GM23338 (cell line): Measurements from ENCODE around the gene ZNF775. TPM values are rescaled to one million over a fixed set of nuclear protein-coding genes. Genes with fewer than 3 reads are reported as not detected.

Experiments
- ATAC-seq: fragments of 200-7000 bp; cut with Tn5 transposase; 3 replicates; pipeline ENCODE4 v1.9.1; 2020
- DNase-seq: peaks from one replicate; pipeline ENCODE4 v3.0.0-alpha.2; 2015; ENCODE audit warnings: low spot score
- H2AFZ ChIP-seq: fragments of 200-600 bp; sonication (generic); 2 replicates; pipeline ENCODE4 v1.8.0; 2016; ENCODE audit warnings: antibody characterized with exemption, mild to moderate bottlenecking, moderate library complexity
- H3F3A ChIP-seq: fragments of 200-600 bp; sonication (generic); replicated peaks from 2 replicates; pipeline ENCODE4 v1.8.0; 2017; ENCODE audit warnings: antibody characterized with exemption, mixed run types, low read depth
- H3K27ac ChIP-seq: fragments of 200-600 bp; sonication (generic); 2 replicates; pipeline ENCODE4 v1.6.1; 2016; ENCODE audit warnings: low read depth
- H3K27me3 ChIP-seq: fragments of 200-600 bp; sonication (generic); 2 replicates; pipeline ENCODE4 v1.8.0; 2016; ENCODE audit warnings: mild to moderate bottlenecking, mixed run types, moderate library complexity; ENCODE audit not compliant: insufficient read depth
- H3K36me3 ChIP-seq: fragments of 200-600 bp; sonication (generic); 2 replicates; pipeline ENCODE4 v1.8.0; 2016; ENCODE audit warnings: mild to moderate bottlenecking; ENCODE audit not compliant: insufficient read depth
- H3K4me1 ChIP-seq: fragments of 200-600 bp; sonication (generic); 2 replicates; pipeline ENCODE4 v1.8.0; 2016; ENCODE audit warnings: mild to moderate bottlenecking, moderate library complexity; ENCODE audit not compliant: insufficient read depth
- H3K4me2 ChIP-seq: fragments of 200-600 bp; sonication (generic); 2 replicates; pipeline ENCODE4 v1.7.1; 2017; ENCODE audit warnings: mixed run types
- H3K4me3 ChIP-seq: fragments of 200-600 bp; sonication (generic); 2 replicates; pipeline ENCODE4 v1.6.1; 2016; ENCODE audit warnings: mixed run types
- H3K79me2 ChIP-seq: fragments of 200-600 bp; sonication (generic); replicated peaks from 2 replicates; pipeline ENCODE4 v1.8.0; 2017; ENCODE audit warnings: mild to moderate bottlenecking; ENCODE audit not compliant: insufficient read depth
- H3K9me2 ChIP-seq: fragments of 200-600 bp; sonication (generic); 2 replicates; pipeline ENCODE4 v1.8.0; 2017; ENCODE audit not compliant: insufficient read depth
- H4K20me1 ChIP-seq: fragments of 200-600 bp; sonication (generic); replicated peaks from 2 replicates; pipeline ENCODE4 v1.8.0; 2017; ENCODE audit warnings: mild to moderate bottlenecking; ENCODE audit not compliant: insufficient read depth
- H3K27ac Mint-ChIP-seq: 2 replicates; pipeline ENCODE4 v1.8.0; 2020; ENCODE audit warnings: inconsistent platforms, mild to moderate bottlenecking, moderate library complexity, mixed read lengths
- H3K27me3 Mint-ChIP-seq: 3 replicates; pipeline ENCODE4 v1.8.0; 2022; ENCODE audit warnings: low read depth, mild to moderate bottlenecking, moderate library complexity, mixed read lengths, inconsistent platforms; ENCODE audit not compliant: insufficient read depth, poor library complexity
- H3K36me3 Mint-ChIP-seq: 3 replicates; pipeline ENCODE4 v1.8.0; 2021; ENCODE audit warnings: low read depth, mild to moderate bottlenecking, inconsistent platforms, moderate library complexity, mixed read lengths
- H3K4me1 Mint-ChIP-seq: 3 replicates; pipeline ENCODE4 v1.8.0; 2020; ENCODE audit warnings: mild to moderate bottlenecking, inconsistent platforms, mixed read lengths
- H3K4me3 Mint-ChIP-seq: 3 replicates; pipeline ENCODE4 v1.8.0; 2021; ENCODE audit warnings: moderate library complexity, mild to moderate bottlenecking, inconsistent platforms, mixed read lengths
- H3K9me3 Mint-ChIP-seq: 3 replicates; pipeline ENCODE4 v1.8.0; 2020; ENCODE audit warnings: moderate library complexity, mild to moderate bottlenecking, inconsistent platforms, mixed read lengths
- CREB1 ChIP-seq: fragments of 250-450 bp; sonication (Bioruptor Pico); IDR thresholded peaks from 2 replicates; pipeline ENCODE4 v1.5.0; 2020; ENCODE audit warnings: low read depth, mild to moderate bottlenecking, moderate library complexity
- JUNB ChIP-seq: IDR thresholded peaks from one replicate; pipeline ENCODE4 v1.6.1; 2016; ENCODE audit warnings: antibody characterized with exemption; ENCODE audit not compliant: unreplicated experiment
- NANOG ChIP-seq: IDR thresholded peaks from 2 replicates; pipeline ENCODE4 v1.6.1; 2016; ENCODE audit warnings: antibody characterized with exemption, borderline replicate concordance
- POLR2AphosphoS5 ChIP-seq: IDR thresholded peaks from 2 replicates; pipeline ENCODE4 v1.6.1; 2016; ENCODE audit warnings: antibody characterized with exemption, low read depth
- ZNF114 ChIP-seq: fragments of 250-450 bp; sonication (Bioruptor Pico); IDR thresholded peaks from 2 replicates; pipeline ENCODE4 v1.5.0; 2020; ENCODE audit warnings: mild to moderate bottlenecking, moderate library complexity
- ZNF331 ChIP-seq: fragments of 250-450 bp; sonication (Bioruptor Pico); IDR thresholded peaks from 2 replicates; pipeline ENCODE4 v1.5.0; 2020; ENCODE audit warnings: low read depth, mild to moderate bottlenecking, moderate library complexity
- polyA plus RNA-seq: library from polyadenylated mRNA; unstranded; fragments of >200 nt; fragmentation: Nextera tagmentation; extraction: Ambion mirVana; gene quantifications from 2 replicates; pipeline ENCODE4 v1.2.1, GENCODE V29; 2016
- total RNA-seq: library from RNA; depleted of rRNA; stranded (reverse); fragments of >200 nt; shearing (Covaris generic); gene quantifications from 2 replicates; pipeline ENCODE4 v1.2.3, GENCODE V29; 2014
- TF ChIP-seq, protein P1 (sequence below): IDR thresholded peaks from 2 replicates; pipeline ENCODE4 v1.6.1; 2016; ENCODE audit warnings: antibody characterized with exemption
- TF ChIP-seq, protein P2 (sequence below): IDR thresholded peaks from one replicate; pipeline ENCODE4 v1.6.1; 2018; ENCODE audit warnings: antibody characterized with exemption; ENCODE audit not compliant: unreplicated experiment
- TF ChIP-seq, protein P3 (sequence below), 2 experiments: fragments of 200-600 bp in 1 of 2; sonication (generic) in 1 of 2; conservative IDR thresholded peaks; 2 replicates each; pipeline versions ENCODE4 v1.5.1 to v1.6.1; 2016 to 2017; ENCODE audit warnings: antibody characterized with exemption in 2 of 2, low read depth in 2 of 2, mild to moderate bottlenecking in 2 of 2, moderate library complexity in 1 of 2

ZNF775 gene
- total and polyA plus RNA-seq, 2 experiments from 2014 or later, result 4.5 to 38.2 TPM

DNA sequence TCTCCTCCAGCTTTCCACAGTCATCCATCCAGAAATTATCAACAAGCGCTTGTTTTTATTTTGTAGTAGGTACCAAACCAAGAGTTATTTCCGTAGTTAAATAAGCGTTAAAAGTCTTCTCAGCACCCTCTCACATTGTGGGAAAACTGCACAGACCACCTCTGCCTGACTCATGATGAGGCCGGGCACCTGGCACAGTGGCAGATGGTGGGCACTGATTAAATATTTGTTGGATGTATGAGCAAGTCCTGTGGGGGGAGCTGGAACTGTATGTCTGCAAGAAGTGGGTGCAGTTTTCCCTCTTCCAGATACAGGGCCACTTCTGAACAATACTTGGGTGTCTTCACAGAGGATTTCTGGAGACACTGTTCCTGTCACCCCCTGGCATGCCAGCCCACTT lies 15.8 kb upstream of the ZNF775 start:
- Histone ChIP-seq H2AFZ (no peak overlapping the region), H3K9me2 (no peaks in the 10 kb centered on the region), H3K4me3 (no peak overlapping the region), H3K36me3 (no peaks in the 10 kb centered on the region), H3F3A (0 out of 2 replicates have a peak, but pooled peaks cover 15% of the 10 kb centered on the region), H3K79me2 (peaks cover 5% of the 10 kb centered on the region; the same call in 1 of the 2 replicates), H4K20me1 (no peaks in the 10 kb centered on the region), H3K27me3 (no peaks in the 10 kb centered on the region), H3K4me1 (peaks cover 58% of the 10 kb centered on the region), H3K27ac (no peak overlapping the region), H3K4me2 (0 out of 2 replicates have a peak overlapping the region, but pooled peaks have one; percentile 62)
- no peak for DNase-seq
- no peak for ATAC-seq
- no peaks in the 10 kb centered on the region; the same call in 2 of the 3 replicates for H3K36me3 Mint-ChIP-seq
- TF ChIP-seq ZNF331 (CRISPR knock-in tag) (no peak), POLR2AphosphoS5 (no peak), JUNB (no peak)
- H3K27me3 Mint-ChIP-seq, result peaks cover 9% of the 10 kb centered on the region
- no peak overlapping the region for H3K4me3 Mint-ChIP-seq
- H3K9me3 Mint-ChIP-seq, result no peaks in the 10 kb centered on the region; the same call in 2 of the 3 replicates
- no peak overlapping the region for H3K27ac Mint-ChIP-seq
- H3K4me1 Mint-ChIP-seq, result peaks cover 56% of the 10 kb centered on the region

DNA sequence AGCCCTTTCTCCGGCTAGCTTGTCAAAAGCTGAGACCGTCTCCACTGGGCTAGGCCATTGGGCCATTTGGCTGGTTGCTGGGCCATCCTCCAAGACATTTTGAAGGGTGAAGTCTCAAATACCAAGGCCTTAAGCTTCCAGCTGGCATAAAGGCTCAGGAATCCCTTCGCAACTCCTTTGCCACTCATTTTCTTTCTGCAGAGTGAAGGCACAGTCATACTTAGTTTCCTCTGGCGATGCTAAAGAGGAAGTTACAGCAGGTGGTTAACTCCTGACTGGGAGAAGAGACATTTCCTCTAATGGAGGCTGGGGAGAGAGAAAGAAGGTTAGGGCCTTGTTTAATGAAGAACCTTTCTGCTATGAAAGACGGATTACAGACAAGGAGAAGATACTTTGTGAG lies 15.3 kb upstream of the ZNF775 start:
- H2AFZ ChIP-seq, result no peak overlapping the region
- H3K27ac ChIP-seq, result no peak overlapping the region
- Mint-ChIP-seq H3K36me3 (peaks cover under 1% of the 10 kb centered on the region; the same call in 1 of the 3 replicates), H3K27me3 (peaks cover 10% of the 10 kb centered on the region), H3K27ac (no peak overlapping the region), H3K9me3 (no peaks in the 10 kb centered on the region; the same call in 2 of the 3 replicates), H3K4me1 (peaks cover 53% of the 10 kb centered on the region), H3K4me3 (no peak overlapping the region)
- TF ChIP-seq, protein P1, sequence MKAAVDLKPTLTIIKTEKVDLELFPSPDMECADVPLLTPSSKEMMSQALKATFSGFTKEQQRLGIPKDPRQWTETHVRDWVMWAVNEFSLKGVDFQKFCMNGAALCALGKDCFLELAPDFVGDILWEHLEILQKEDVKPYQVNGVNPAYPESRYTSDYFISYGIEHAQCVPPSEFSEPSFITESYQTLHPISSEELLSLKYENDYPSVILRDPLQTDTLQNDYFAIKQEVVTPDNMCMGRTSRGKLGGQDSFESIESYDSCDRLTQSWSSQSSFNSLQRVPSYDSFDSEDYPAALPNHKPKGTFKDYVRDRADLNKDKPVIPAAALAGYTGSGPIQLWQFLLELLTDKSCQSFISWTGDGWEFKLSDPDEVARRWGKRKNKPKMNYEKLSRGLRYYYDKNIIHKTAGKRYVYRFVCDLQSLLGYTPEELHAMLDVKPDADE, result no peak
- TF ChIP-seq, protein P2, sequence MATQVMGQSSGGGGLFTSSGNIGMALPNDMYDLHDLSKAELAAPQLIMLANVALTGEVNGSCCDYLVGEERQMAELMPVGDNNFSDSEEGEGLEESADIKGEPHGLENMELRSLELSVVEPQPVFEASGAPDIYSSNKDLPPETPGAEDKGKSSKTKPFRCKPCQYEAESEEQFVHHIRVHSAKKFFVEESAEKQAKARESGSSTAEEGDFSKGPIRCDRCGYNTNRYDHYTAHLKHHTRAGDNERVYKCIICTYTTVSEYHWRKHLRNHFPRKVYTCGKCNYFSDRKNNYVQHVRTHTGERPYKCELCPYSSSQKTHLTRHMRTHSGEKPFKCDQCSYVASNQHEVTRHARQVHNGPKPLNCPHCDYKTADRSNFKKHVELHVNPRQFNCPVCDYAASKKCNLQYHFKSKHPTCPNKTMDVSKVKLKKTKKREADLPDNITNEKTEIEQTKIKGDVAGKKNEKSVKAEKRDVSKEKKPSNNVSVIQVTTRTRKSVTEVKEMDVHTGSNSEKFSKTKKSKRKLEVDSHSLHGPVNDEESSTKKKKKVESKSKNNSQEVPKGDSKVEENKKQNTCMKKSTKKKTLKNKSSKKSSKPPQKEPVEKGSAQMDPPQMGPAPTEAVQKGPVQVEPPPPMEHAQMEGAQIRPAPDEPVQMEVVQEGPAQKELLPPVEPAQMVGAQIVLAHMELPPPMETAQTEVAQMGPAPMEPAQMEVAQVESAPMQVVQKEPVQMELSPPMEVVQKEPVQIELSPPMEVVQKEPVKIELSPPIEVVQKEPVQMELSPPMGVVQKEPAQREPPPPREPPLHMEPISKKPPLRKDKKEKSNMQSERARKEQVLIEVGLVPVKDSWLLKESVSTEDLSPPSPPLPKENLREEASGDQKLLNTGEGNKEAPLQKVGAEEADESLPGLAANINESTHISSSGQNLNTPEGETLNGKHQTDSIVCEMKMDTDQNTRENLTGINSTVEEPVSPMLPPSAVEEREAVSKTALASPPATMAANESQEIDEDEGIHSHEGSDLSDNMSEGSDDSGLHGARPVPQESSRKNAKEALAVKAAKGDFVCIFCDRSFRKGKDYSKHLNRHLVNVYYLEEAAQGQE, result no peak
- TF ChIP-seq, protein P3, sequence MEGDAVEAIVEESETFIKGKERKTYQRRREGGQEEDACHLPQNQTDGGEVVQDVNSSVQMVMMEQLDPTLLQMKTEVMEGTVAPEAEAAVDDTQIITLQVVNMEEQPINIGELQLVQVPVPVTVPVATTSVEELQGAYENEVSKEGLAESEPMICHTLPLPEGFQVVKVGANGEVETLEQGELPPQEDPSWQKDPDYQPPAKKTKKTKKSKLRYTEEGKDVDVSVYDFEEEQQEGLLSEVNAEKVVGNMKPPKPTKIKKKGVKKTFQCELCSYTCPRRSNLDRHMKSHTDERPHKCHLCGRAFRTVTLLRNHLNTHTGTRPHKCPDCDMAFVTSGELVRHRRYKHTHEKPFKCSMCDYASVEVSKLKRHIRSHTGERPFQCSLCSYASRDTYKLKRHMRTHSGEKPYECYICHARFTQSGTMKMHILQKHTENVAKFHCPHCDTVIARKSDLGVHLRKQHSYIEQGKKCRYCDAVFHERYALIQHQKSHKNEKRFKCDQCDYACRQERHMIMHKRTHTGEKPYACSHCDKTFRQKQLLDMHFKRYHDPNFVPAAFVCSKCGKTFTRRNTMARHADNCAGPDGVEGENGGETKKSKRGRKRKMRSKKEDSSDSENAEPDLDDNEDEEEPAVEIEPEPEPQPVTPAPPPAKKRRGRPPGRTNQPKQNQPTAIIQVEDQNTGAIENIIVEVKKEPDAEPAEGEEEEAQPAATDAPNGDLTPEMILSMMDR (conservative IDR thresholded peaks at IDR 0.05; ENCODE audit: low read depth in 2 of 2), result no peak
- TF ChIP-seq CREB1 (CRISPR knock-in tag) (no peak), ZNF114 (CRISPR knock-in tag) (no peak), JUNB (no peak), NANOG (no peak), ZNF331 (CRISPR knock-in tag) (no peak)
- H3K27me3 ChIP-seq, result no peaks in the 10 kb centered on the region
- H3F3A ChIP-seq, result 0 out of 2 replicates have a peak, but pooled peaks cover 10% of the 10 kb centered on the region
- H3K4me2 ChIP-seq, result no peak overlapping the region
- H3K4me1 ChIP-seq, result peaks cover 58% of the 10 kb centered on the region
- DNase-seq (no peak), ATAC-seq (no peak)
- no peaks in the 10 kb centered on the region for H4K20me1 ChIP-seq
- H3K36me3 ChIP-seq, result no peaks in the 10 kb centered on the region
- peaks cover 6% of the 10 kb centered on the region for H3K79me2 ChIP-seq
- no peak overlapping the region for H3K4me3 ChIP-seq
- no peaks in the 10 kb centered on the region for H3K9me2 ChIP-seq
